HepG2 (cell line): ENCODE measurements around the gene NRAS. TPM values are rescaled to one million over a fixed set of nuclear protein-coding genes. Genes with fewer than 3 reads are reported as not detected.
A peak's percentile ranks its signal among the peaks of the same experiment; 100 is the strongest.

Experiments
- ATAC-seq: fragments of 200-7000 bp; cut with Tn5 transposase; 3 replicates; pipeline ENCODE4 v1.9.1; 2020; ENCODE audit warnings: mild to moderate bottlenecking, moderate library complexity
- BruUV-seq: library from RNA; stranded (reverse); fragments of 400-500 nt; replicated peaks from 2 replicates; lab custom pipeline; 2021; lab: Mats Ljungman, UMichigan
- CTCF ChIA-PET: fragments of 300-600 bp; formaldehyde crosslinking; extraction: SDS; loops from one replicate; lab custom pipeline; 2021; ENCODE audit warnings: low total read pairs, inconsistent platforms, low intra/inter-chr PET ratio; lab: Yijun Ruan, JAX
- POLR2A ChIA-PET: fragments of 350-600 bp; sonication (Branson Sonifier 250); formaldehyde crosslinking; loops from one replicate; lab custom pipeline; 2020; ENCODE audit warnings: antibody characterized with exemption, inconsistent platforms; lab: Yijun Ruan, JAX
- DNase-seq: peaks from one replicate; pipeline ENCODE4 v3.0.0-alpha.2; 2015; ENCODE audit warnings: low spot score
- FAIRE-seq: peaks from 3 replicates; lab custom pipeline; 2011; peaks lifted over from hg19 to GRCh38; lab: Jason Lieb, UNC
- H2AFZ ChIP-seq: one replicate; pipeline ENCODE4 v1.6.1; 2011; ENCODE audit warnings: low read length, inconsistent platforms
- H3K27ac ChIP-seq: fragments of 300-600 bp; 3 replicates; pipeline ENCODE4 v1.8.0; 2011; ENCODE audit warnings: mixed run types, mild to moderate bottlenecking, mixed read lengths, low read length, inconsistent platforms; ENCODE audit not compliant: insufficient read depth; ENCODE audit errors: extremely low read length
- H3K27me3 ChIP-seq, 2 experiments: fragments of 200-600 bp in 1 of 2; 2 replicates in 1 of 2; 3 replicates in 1 of 2; pipeline versions ENCODE4 v1.6.0 to v1.8.0; 2011; ENCODE audit warnings: low read length in 2 of 2, mild to moderate bottlenecking in 2 of 2, moderate library complexity in 2 of 2, inconsistent platforms in 1 of 2; ENCODE audit not compliant: insufficient read depth in 2 of 2, control insufficient read depth in 1 of 2
- H3K36me3 ChIP-seq, 2 experiments: fragments of 200-600 bp in 1 of 2; replicated peaks in 1 of 2; 2 replicates in 1 of 2; 3 replicates in 1 of 2; pipeline versions ENCODE4 v1.5.1 to v1.8.0; 2011; ENCODE audit warnings: low read length in 2 of 2, inconsistent platforms in 1 of 2; ENCODE audit not compliant: insufficient read depth in 2 of 2, control insufficient read depth in 1 of 2
- H3K4me1 ChIP-seq: 2 replicates; pipeline ENCODE4 v1.5.1; 2012; ENCODE audit warnings: low read length, inconsistent platforms; ENCODE audit not compliant: insufficient read depth
- H3K4me2 ChIP-seq: 2 replicates; pipeline ENCODE4 v1.6.0; 2011; ENCODE audit warnings: low read depth, low read length, inconsistent platforms
- H3K4me3 ChIP-seq, 3 experiments: fragments of 200-600 bp in 1 of 3; sonication (generic), shearing (Covaris generic) in 1 of 3; replicated peaks in 1 of 3; 2 replicates each; pipeline ENCODE4 v1.5.1; 2011 to 2016; ENCODE audit warnings: low read length in 3 of 3, inconsistent platforms in 2 of 3, low read depth in 2 of 3, mild to moderate bottlenecking in 2 of 3, control low read depth in 1 of 3, mixed read lengths in 1 of 3; ENCODE audit not compliant: insufficient read depth in 1 of 3
- H3K79me2 ChIP-seq: one replicate; pipeline ENCODE4 v1.6.1; 2011; ENCODE audit warnings: low read length, inconsistent platforms; ENCODE audit not compliant: insufficient read depth
- H3K9ac ChIP-seq: 2 replicates; pipeline ENCODE4 v1.6.0; 2011; ENCODE audit warnings: mild to moderate bottlenecking, low read depth, low read length, inconsistent platforms; ENCODE audit not compliant: insufficient read depth
- H3K9me3 ChIP-seq: 2 replicates; pipeline ENCODE4 v1.5.1; 2012; ENCODE audit warnings: mild to moderate bottlenecking, low read length
- H4K20me1 ChIP-seq: 2 replicates; pipeline ENCODE4 v1.6.0; 2011; ENCODE audit warnings: inconsistent platforms, mild to moderate bottlenecking, low read length, moderate library complexity; ENCODE audit not compliant: insufficient read depth
- ATF7 ChIP-seq, 2 experiments: fragments of 450-650 bp in 1 of 2; sonication (generic) in 1 of 2; formaldehyde crosslinking in 1 of 2; IDR thresholded peaks; 2 replicates each; pipeline versions ENCODE4 v1.4.0 to v1.6.1; 2016 to 2020; ENCODE audit warnings: antibody characterized with exemption in 1 of 2, mild to moderate bottlenecking in 1 of 2, missing genetic modification reagents in 1 of 2
- ONECUT2 ChIP-seq: sonication (generic); formaldehyde crosslinking; IDR thresholded peaks from 2 replicates; pipeline ENCODE4 v1.4.0; 2020; ENCODE audit warnings: missing genetic modification reagents
- ZNF747 ChIP-seq: sonication (generic); formaldehyde crosslinking; IDR thresholded peaks from 2 replicates; pipeline ENCODE4 v1.8.1; 2023; ENCODE audit warnings: missing genetic modification reagents, mild to moderate bottlenecking, borderline replicate concordance
- WGBS: methylation state at CpG from one replicate; pipeline ENCODE4 v1.1.6; 2017; ENCODE audit warnings: low lambda C conversion rate; 5-methylcytosine and 5-hydroxymethylcytosine counted together
- in situ Hi-C: cut with HindIII; loops from 2 replicates; pipeline ENCODE4 v1.10.0; 2017; ENCODE audit warnings: low pct_unique_long_range_greater_than_20kb; ENCODE audit not compliant: extremely low pct_ligation_motif_present
- intact Hi-C: fragments of 100-400 bp; cut with micrococcal nuclease; formaldehyde crosslinking; loops from one replicate; pipeline ENCODE4 v1.10.0; 2022; ENCODE audit not compliant: unreplicated experiment
- polyA plus RNA-seq, 8 experiments: library from polyadenylated mRNA; depleted of rRNA in 3 of 8; stranded (reverse) in 7 of 8; unstranded in 1 of 8; fragments of >200 nt; fragmentation: Illumina TruSeq in 4 of 8; extraction: Trizol in 4 of 8; gene quantifications; 2 replicates each; pipeline versions ENCODE4 v1.2.1 to v1.2.3, GENCODE V29; 2011 to 2016; ENCODE audit warnings: low read depth in 4 of 8, missing spikeins in 1 of 8, mixed read lengths in 1 of 8; ENCODE audit not compliant: insufficient read depth in 1 of 8
- total RNA-seq, 5 experiments: library from RNA; depleted of rRNA; stranded (reverse); fragments of >200 nt; fragmentation: Illumina TruSeq; extraction: Trizol; gene quantifications; 2 replicates each; pipeline ENCODE4 v1.2.3, GENCODE V29; 2016; ENCODE audit warnings: low read depth in 1 of 5
- TF ChIP-seq, protein P1 (sequence below): sonication (generic); formaldehyde crosslinking; IDR thresholded peaks from 2 replicates; pipeline ENCODE4 v1.5.1; 2020; ENCODE audit warnings: missing genetic modification reagents, mild to moderate bottlenecking, borderline replicate concordance
- TF ChIP-seq, protein P2 (sequence below): sonication (generic); formaldehyde crosslinking; conservative IDR thresholded peaks from 2 replicates; pipeline ENCODE4 v1.4.0; 2020; ENCODE audit warnings: mild to moderate bottlenecking, missing genetic modification reagents, moderate library complexity
- TF ChIP-seq, protein P3 (sequence below), 2 experiments: sonication (generic) in 1 of 2; formaldehyde crosslinking in 1 of 2; IDR thresholded peaks; 2 replicates each; pipeline versions ENCODE4 v1.4.0 to v1.6.1; 2016 to 2020; ENCODE audit warnings: borderline replicate concordance in 1 of 2, low read depth in 1 of 2, mild to moderate bottlenecking in 1 of 2, missing genetic modification reagents in 1 of 2

The NRAS gene
- total and polyA plus RNA-seq, 2 of the 13 experiments (the other 11 are each of a cell fraction or from before 2014, with no cell fraction given), result 38.6 to 58.8 TPM

DNA sequence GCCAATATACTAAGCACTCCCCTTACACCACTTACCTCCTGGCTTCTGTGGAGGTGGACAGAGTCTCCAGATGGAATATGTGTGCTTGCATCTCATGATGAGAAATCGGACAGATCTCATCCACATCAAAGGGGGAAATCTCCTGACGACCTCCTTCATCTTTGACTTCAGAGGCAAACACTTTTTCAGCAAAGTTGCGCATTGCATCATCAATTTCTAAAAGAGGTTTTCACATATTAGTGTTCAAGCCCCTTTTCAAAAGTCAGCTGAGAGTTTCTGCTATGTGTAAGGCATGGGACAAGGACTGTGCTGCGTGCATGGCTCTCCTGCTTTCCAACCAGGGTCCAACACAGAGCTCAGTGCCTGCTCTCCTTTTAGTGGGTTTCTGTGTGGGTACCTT, 28.0 kb downstream of the NRAS start:
- Histone ChIP-seq H3K79me2 (no peaks in the 10 kb centered on the region), H3K4me1 (no peaks in the 10 kb centered on the region), H3K36me3 (no peaks in the 10 kb centered on the region), H3K27me3 (peaks cover 0 to 5% of the 10 kb centered on the region in 2 experiments; a peak in 2 of 5 replicates), H3K27ac (no peak overlapping the region), H3K9me3 (no peaks in the 10 kb centered on the region), H4K20me1 (no peaks in the 10 kb centered on the region), H2AFZ (no peak overlapping the region), H3K4me3 (no peak overlapping the region), H3K9ac (no peak overlapping the region), H3K4me2 (no peak overlapping the region)
- ChIA-PET CTCF (no interaction called here), POLR2A (no interaction called here)
- BruUV-seq, result no TSS peak
- ATAC-seq (no peak), FAIRE-seq (no peak), DNase-seq (no peak)
- peak; percentile 36; the same call in 1 of the 2 replicates for TF ChIP-seq ATF7 (IDR thresholded peaks at IDR 0.05)
- no peak for TF ChIP-seq ATF7 (CRISPR knock-in tag; IDR thresholded peaks at IDR 0.05)
- TF ChIP-seq, protein P1, sequence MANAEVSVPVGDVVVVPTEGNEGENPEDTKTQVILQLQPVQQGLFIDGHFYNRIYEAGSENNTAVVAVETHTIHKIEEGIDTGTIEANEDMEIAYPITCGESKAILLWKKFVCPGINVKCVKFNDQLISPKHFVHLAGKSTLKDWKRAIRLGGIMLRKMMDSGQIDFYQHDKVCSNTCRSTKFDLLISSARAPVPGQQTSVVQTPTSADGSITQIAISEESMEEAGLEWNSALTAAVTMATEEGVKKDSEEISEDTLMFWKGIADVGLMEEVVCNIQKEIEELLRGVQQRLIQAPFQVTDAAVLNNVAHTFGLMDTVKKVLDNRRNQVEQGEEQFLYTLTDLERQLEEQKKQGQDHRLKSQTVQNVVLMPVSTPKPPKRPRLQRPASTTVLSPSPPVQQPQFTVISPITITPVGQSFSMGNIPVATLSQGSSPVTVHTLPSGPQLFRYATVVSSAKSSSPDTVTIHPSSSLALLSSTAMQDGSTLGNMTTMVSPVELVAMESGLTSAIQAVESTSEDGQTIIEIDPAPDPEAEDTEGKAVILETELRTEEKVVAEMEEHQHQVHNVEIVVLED (CRISPR knock-in tag), result no peak
- TF ChIP-seq, protein P2, sequence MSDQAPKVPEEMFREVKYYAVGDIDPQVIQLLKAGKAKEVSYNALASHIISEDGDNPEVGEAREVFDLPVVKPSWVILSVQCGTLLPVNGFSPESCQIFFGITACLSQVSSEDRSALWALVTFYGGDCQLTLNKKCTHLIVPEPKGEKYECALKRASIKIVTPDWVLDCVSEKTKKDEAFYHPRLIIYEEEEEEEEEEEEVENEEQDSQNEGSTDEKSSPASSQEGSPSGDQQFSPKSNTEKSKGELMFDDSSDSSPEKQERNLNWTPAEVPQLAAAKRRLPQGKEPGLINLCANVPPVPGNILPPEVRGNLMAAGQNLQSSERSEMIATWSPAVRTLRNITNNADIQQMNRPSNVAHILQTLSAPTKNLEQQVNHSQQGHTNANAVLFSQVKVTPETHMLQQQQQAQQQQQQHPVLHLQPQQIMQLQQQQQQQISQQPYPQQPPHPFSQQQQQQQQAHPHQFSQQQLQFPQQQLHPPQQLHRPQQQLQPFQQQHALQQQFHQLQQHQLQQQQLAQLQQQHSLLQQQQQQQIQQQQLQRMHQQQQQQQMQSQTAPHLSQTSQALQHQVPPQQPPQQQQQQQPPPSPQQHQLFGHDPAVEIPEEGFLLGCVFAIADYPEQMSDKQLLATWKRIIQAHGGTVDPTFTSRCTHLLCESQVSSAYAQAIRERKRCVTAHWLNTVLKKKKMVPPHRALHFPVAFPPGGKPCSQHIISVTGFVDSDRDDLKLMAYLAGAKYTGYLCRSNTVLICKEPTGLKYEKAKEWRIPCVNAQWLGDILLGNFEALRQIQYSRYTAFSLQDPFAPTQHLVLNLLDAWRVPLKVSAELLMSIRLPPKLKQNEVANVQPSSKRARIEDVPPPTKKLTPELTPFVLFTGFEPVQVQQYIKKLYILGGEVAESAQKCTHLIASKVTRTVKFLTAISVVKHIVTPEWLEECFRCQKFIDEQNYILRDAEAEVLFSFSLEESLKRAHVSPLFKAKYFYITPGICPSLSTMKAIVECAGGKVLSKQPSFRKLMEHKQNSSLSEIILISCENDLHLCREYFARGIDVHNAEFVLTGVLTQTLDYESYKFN (CRISPR knock-in tag), result no peak
- no peak for TF ChIP-seq ONECUT2
- TF ChIP-seq, protein P3, sequence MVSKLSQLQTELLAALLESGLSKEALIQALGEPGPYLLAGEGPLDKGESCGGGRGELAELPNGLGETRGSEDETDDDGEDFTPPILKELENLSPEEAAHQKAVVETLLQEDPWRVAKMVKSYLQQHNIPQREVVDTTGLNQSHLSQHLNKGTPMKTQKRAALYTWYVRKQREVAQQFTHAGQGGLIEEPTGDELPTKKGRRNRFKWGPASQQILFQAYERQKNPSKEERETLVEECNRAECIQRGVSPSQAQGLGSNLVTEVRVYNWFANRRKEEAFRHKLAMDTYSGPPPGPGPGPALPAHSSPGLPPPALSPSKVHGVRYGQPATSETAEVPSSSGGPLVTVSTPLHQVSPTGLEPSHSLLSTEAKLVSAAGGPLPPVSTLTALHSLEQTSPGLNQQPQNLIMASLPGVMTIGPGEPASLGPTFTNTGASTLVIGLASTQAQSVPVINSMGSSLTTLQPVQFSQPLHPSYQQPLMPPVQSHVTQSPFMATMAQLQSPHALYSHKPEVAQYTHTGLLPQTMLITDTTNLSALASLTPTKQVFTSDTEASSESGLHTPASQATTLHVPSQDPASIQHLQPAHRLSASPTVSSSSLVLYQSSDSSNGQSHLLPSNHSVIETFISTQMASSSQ (IDR thresholded peaks at IDR 0.05; ENCODE audit: low read depth), result no peak
- TF ChIP-seq, protein P3 (CRISPR knock-in tag; IDR thresholded peaks at IDR 0.05; ENCODE audit: borderline replicate concordance), result no peak
- no peak for TF ChIP-seq ZNF747
- in situ Hi-C loops, result loop anchor here (25.0 kb wide), 1 partner anchor 326 kb away; no protein-coding TSS in a partner anchor
- WGBS, result 19% methylated on average over 4 of the region's 4 CpGs
- intact Hi-C loops, result no loop called here
